ENCODE measurements around the gene GMNN.
"Not testable (repeated sequence)": the region's sequence is repeated elsewhere in the genome, so short reads cannot be mapped to it uniquely, and the experiment has no call there.

The GMNN gene

DNA sequence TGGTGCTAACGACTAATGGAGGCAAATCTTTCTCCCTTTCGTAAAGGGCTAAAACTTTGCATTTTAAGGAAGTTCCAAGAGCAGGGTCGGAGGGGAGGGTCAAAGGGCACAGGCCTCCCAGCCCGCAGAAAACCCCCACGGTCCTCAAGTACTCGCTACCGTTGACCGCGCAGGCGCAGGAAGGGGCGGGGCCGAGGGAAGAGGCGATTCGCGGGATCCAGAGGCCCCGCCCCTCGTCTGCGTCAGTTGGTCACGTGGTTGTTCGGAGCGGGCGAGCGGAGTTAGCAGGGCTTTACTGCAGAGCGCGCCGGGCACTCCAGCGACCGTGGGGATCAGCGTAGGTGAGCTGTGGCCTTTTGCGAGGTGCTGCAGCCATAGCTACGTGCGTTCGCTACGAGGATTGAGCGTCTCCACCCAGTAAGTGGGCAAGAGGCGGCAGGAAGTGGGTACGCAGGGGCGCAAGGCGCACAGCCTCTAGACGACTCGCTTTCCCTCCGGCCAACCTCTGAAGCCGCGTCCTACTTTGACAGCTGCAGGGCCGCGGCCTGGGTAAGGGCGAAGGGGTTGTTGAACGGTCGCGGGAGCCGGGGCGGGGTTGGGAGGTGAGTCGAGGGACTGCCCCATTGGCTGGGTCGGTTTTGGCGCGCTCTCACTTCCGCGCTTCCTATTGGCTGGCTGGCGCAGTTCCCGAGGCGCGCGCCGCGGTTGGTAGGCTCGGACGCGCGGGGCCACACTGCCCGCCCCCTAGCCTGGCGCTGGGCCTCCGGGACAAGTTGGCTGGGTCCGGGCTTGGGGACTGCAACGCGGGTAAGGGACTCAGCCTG is at the start of gene GMNN:
GMNN (plus strand) TSS at position 242 of the 824 bp plus-strand sequence. CDS start 2,310 bp downstream, outside the sequence.
- DNase-seq: peak; percentile 99

GRCh38 chr6:24730653-24731052 is 44.1 kb upstream of the GMNN start:
- not testable (repeated sequence) for DNase-seq

- not testable (repeated sequence) for DNase-seq
Measured at GRCh38 chr6:24731456-24732134, 43.1 kb upstream of the GMNN start.

- no peak for DNase-seq
Measured at GRCh38 chr6:24734166-24734565, 40.6 kb upstream of the GMNN start.

GRCh38 chr6:24734710-24735109 is 40.0 kb upstream of the GMNN start:
- DNase-seq: not testable (repeated sequence)

DNA sequence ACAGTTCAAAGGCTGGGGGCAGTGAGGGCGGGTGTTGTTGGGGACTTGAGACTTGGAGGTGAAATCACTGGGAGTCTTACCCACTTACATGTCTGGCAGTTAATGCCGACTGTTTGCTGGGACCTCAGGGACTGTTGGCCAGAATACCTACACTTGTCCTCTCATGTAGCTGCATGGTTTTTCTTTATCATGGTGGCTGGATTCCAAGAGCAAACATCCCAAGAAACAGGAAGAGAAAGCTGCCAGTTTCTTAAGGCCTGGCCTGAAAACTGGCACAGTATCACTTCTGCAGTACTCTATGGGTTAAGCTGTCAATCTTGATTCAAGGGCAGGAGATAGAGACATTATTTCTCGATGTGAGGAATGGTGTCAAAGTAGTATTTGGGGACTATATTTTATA is 36.0 kb upstream of the GMNN start:
- no peak for DNase-seq

- DNase-seq: no peak
Measured at GRCh38 chr6:24740861-24741260, 33.9 kb upstream of the GMNN start.

DNA sequence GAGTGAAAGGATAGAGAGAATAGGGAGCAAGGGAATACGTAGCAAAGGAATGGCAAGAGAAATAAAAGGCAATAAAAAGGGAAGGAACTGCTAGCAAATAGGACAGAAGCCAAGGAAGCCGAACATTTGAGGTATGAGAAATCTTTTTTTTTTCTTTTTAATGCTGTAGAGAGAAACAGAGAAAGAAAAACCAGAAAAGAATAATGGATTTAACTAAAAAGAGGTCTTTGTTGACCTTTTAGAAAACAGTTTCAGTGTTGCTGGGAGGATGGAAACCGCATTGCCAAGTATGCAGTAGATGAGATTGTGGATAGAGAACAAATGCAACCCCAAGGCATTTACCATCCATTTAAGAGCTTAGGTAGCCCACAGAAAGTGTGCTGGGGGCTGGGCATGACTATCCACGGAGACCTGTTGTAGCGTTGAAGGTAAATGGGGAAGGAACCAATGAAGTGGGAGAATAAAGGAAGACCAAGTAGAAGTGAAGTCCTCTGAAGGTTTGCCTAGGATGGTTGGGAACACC is 32.5 kb upstream of the GMNN start:
- DNase-seq: no peak

- DNase-seq: peak; percentile 90
Measured at GRCh38 chr6:24743265-24743943, 31.3 kb upstream of the GMNN start.

DNA sequence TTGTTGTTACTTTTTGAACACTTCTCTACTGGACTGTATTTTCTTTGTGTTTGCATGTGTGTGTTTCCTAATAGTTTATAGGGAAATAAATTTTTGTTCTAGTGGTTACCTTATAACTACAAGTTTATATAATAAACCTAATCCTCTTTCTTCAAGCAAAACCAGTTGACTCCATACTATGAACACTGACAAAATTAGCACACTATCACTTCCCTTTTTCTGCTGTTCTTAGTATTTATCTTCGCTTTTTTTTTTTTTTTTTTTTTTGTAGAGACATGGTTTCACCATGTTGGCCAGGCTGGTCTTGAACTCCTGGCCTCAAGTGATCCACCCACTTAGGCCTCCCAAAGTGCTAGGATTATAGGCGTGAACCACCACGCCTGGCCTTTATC is 30.8 kb upstream of the GMNN start:
- DNase-seq: peak; percentile 54 to 65

DNA sequence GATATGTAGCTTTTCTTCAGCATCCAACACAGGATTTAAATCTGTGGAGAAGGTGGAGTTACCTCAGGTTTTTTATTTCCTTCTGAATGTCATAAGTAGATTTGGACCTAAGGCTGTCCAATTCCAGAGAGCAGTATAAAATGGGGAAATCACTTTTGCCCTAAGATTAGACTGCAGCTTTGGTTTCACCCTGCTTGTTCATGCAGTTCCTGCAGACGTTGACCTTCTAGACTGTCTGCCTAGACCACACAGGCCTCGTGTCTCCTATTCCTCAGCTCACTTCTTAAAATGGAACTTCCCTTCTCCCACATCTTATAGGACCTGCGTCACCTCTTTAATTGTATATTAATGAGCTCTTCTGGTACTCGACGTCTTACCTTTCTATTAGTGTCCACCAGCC is 29.8 kb upstream of the GMNN start:
- DNase-seq: no peak

DNA sequence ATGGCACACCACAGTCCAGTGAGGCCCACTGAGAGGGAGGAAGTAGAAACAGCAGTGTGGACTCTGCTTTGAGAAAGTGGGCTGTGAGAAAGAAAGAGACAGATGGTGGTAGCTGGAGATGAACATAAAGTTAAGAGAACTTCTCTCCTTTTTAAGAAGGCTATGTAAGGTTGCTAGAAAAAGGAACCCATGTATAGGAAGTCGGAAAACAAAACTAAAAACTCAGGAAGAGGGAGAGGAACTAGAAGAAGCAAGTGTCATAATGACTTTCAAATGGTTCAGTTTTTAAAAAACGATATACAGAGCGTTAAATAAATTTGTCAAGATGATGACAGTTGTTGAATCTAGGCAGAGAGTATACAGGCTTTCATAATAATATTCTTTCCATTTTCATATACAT is 25.4 kb upstream of the GMNN start:
- DNase-seq: peak; percentile 27 to 33

DNA sequence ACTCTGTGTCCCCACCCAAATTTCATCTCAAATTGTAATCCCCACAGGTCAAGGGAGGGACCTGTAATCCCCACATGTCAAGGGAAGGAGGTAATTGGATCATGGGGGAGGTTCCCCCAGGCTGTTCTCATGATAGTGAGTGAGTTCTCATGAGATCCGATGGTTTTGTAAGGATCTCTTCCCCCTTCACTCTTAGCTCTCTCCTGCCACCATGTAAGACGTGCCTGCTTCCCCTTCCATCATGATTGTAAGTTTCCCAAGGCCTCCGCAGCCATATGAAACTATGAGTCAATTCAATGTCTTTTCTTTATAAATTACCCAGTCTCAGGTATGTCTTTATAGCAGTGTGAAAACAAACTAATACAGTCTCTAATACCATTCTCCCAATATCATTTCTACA is 23.9 kb upstream of the GMNN start:
- DNase-seq: not testable (repeated sequence)

- DNase-seq: no peak
Measured at GRCh38 chr6:24752503-24752902, 22.2 kb upstream of the GMNN start.

DNA sequence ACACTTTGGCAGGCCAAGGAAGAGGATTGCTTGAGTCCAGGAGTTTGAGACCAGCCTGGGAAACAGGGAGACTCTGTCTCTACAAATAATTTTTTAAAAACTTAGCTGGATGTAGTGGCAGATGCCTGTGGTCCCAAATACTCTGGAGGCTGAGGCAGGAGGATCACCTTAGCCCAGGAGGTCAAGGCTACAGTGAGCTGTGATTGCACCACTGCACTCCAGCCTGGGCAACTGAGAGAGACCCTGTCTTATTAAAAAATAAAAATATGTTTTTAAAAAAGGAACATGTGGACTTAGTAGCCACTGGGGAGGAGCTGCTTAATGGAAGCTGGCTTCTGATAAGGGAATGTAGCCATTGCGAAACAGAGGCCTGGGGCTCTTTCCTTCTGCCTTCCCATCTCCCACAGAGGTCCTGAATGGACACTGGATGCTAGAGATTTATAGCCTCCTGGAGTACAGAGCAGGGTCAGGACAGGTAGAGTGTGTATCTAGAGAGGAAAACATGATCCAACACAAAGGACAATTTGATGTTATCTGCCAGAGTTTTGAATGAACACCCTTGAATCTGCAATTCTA is 21.7 kb upstream of the GMNN start:
- no peak for DNase-seq

GRCh38 chr6:24753545-24753944 is 21.2 kb upstream of the GMNN start:
- no peak for DNase-seq

DNA sequence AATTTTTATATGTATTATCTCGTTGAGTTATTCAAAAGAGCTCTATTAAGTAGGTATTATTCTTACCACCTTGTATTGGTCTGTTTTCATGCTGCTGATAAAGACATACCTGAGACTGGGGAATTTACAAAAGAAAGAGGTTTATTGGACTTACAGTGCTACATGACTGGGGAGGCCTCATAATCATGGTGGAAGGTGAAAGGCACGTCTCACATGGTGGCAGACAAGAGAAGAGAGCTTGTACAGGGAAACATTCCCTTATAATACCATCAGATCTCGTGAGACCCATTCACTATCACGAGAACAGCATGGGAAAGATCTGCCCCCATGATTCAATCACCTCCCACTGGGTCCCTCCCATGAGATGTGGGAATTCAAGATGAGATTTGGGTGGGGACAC is 20.4 kb upstream of the GMNN start:
- not testable (repeated sequence) for DNase-seq

DNA sequence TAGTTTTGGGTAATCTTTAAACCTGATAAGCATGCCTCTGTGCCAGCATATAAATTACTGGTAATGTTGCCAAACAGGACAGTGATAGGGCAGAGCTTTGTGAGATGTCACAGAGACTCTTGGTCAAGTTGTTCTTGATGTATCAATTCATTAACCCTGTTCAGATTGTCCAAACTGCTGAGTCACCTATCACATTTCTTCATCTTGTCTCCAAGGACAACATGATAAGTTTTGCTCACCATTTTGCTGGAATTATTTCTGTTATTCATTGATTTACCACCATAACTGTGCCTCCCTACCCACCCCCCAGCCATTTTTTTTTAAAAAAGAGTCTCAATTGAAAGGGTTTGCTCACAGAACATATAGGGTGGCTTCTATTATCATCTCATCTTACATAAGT is 19.5 kb upstream of the GMNN start:
- no peak for DNase-seq

- peak; percentile 27 to 29 for DNase-seq
Measured at GRCh38 chr6:24757611-24758010, 17.1 kb upstream of the GMNN start.

GRCh38 chr6:24759718-24760117 is 15.0 kb upstream of the GMNN start:
- DNase-seq: no peak

DNA sequence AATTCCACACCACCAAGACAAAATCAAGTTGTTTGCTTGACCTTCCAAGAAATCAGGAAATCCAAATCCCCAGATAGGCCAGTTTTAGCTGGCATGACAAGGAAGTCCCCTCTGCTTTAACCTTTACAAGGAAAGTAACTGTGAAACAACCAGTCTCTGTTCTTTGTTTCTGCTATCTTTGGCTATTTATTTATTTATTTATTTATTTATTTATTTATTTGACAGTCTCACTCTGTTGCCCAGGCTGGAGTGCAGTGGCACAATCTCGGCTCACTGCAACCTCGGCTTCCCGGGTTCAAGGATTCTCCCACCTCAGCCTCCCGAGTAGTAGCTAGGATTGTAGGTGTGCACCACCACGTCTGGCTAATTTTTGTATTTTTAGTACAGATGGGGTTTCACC is 14.5 kb upstream of the GMNN start:
- DNase-seq: no peak

DNA sequence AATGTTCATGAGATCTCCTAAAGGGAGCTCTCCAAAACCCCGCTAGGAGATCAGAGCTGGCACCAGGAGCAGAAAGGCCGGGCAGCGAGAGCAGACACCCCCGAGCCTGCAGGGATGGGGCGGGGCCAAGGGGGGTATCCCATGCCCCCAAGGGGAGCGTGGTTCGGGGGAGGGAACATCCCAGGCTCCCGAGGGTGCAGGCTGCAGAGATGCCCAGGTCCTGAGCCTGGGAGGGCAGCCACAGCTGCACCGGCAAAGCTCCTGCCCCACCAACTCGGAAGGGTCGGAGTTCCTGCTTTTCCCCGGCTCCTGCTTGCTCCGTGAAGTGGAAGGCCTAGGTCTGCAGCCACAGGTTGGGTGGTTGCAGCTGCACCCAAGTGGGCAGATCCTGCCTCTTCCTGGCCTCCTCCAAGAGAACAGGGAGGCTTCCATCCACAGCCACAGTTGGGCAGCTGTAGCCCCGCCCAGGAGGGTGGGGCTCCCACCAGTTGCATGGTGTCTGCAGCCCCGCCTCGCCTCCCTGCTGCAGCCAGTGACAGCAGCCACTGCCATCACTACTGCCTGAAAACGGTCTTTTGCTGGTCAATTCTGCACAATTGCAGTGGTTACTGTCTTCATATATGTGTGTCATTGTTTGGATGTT is 13.4 kb upstream of the GMNN start:
- DNase-seq: no peak

- DNase-seq: no peak
Measured at GRCh38 chr6:24761851-24762250, 12.9 kb upstream of the GMNN start.
